NCI-H2171 (cell line): ENCODE data around the gene SESN2.
"Not testable (repeated sequence)": the region's sequence is repeated elsewhere in the genome, so short reads cannot be mapped to it uniquely, and the experiment has no call there.

ENCODE experiments used
- DNase-seq: peaks from one replicate; lab custom pipeline; 2025; lab: John Stamatoyannopoulos, UW

Gene SESN2

GRCh38 chr1:28327431-28327830 lies 68.1 kb downstream of the SESN2 start:
- not testable (repeated sequence) for DNase-seq

- DNase-seq: no peak
Measured at GRCh38 chr1:28328228-28328648, 68.9 kb downstream of the SESN2 start.

GRCh38 chr1:28329395-28330153 lies 70.3 kb downstream of the SESN2 start:
- DNase-seq: no peak
